HEK293T (cell line): Measurements from ENCODE around the gene ZBTB40.

ENCODE experiments used
- CTCF ChIA-PET: fragments of 350-600 bp; formaldehyde crosslinking; extraction: SDS; loops from one replicate; lab custom pipeline; 2021; ENCODE audit warnings: antibody characterized with exemption, inconsistent platforms; lab: Yijun Ruan, JAX
- POLR2A ChIA-PET: fragments of 350-600 bp; formaldehyde crosslinking; extraction: SDS; loops from one replicate; lab custom pipeline; 2020; ENCODE audit warnings: antibody characterized with exemption, inconsistent platforms; lab: Yijun Ruan, JAX
- DNase-seq: peaks from one replicate; pipeline ENCODE4 v3.0.0; 2012; ENCODE audit warnings: mixed read lengths; ENCODE audit errors: extremely low spot score
- ARNT ChIP-seq: fragments of 450-650 bp; IDR thresholded peaks from 2 replicates; pipeline ENCODE4 v1.6.1; 2017; ENCODE audit warnings: mild to moderate bottlenecking
- BHLHE40 ChIP-seq: fragments of 450-650 bp; IDR thresholded peaks from 2 replicates; pipeline ENCODE4 v1.6.1; 2016; ENCODE audit warnings: mild to moderate bottlenecking, moderate library complexity, borderline replicate concordance
- CTBP1 ChIP-seq: fragments of 450-650 bp; IDR thresholded peaks from 2 replicates; pipeline ENCODE4 v1.6.1; 2016; ENCODE audit warnings: borderline replicate concordance
- ELF4 ChIP-seq: fragments of 450-650 bp; IDR thresholded peaks from 2 replicates; pipeline ENCODE4 v1.6.1; 2017; ENCODE audit warnings: antibody characterized with exemption
- FOXA1 ChIP-seq: fragments of 450-650 bp; IDR thresholded peaks from 2 replicates; pipeline ENCODE4 v1.6.1; 2016; ENCODE audit warnings: mild to moderate bottlenecking
- FOXK2 ChIP-seq: fragments of 450-650 bp; IDR thresholded peaks from 2 replicates; pipeline ENCODE4 v1.6.1; 2016; ENCODE audit warnings: mild to moderate bottlenecking
- FOXM1 ChIP-seq: fragments of 450-650 bp; IDR thresholded peaks from 2 replicates; pipeline ENCODE4 v1.6.1; 2017; ENCODE audit warnings: mild to moderate bottlenecking, borderline replicate concordance
- HDGF ChIP-seq: fragments of 450-650 bp; IDR thresholded peaks from 2 replicates; pipeline ENCODE4 v1.6.1; 2017; ENCODE audit warnings: antibody characterized with exemption, borderline replicate concordance
- L3MBTL2 ChIP-seq: fragments of 450-650 bp; conservative IDR thresholded peaks from 2 replicates; pipeline ENCODE4 v1.6.1; 2016; ENCODE audit warnings: mild to moderate bottlenecking
- LEF1 ChIP-seq: fragments of 450-650 bp; IDR thresholded peaks from 2 replicates; pipeline ENCODE4 v1.6.1; 2017; ENCODE audit warnings: mild to moderate bottlenecking, borderline replicate concordance
- NFRKB ChIP-seq: fragments of 450-650 bp; IDR thresholded peaks from 2 replicates; pipeline ENCODE4 v1.6.1; 2016; ENCODE audit warnings: mild to moderate bottlenecking, moderate library complexity
- SP1 ChIP-seq: fragments of 450-650 bp; IDR thresholded peaks from 2 replicates; pipeline ENCODE4 v1.6.1; 2017
- SUZ12 ChIP-seq: fragments of 450-650 bp; IDR thresholded peaks from 2 replicates; pipeline ENCODE4 v1.6.1; 2016; ENCODE audit warnings: mild to moderate bottlenecking
- TARDBP ChIP-seq: fragments of 450-650 bp; IDR thresholded peaks from 2 replicates; pipeline ENCODE4 v1.6.1; 2016
- ZNF384 ChIP-seq: fragments of 450-650 bp; IDR thresholded peaks from 2 replicates; pipeline ENCODE4 v1.6.1; 2016
- TF ChIP-seq, protein P1 (sequence below): fragments of 450-650 bp; IDR thresholded peaks from 2 replicates; pipeline ENCODE4 v1.6.1; 2016

ZBTB40 gene

DNA sequence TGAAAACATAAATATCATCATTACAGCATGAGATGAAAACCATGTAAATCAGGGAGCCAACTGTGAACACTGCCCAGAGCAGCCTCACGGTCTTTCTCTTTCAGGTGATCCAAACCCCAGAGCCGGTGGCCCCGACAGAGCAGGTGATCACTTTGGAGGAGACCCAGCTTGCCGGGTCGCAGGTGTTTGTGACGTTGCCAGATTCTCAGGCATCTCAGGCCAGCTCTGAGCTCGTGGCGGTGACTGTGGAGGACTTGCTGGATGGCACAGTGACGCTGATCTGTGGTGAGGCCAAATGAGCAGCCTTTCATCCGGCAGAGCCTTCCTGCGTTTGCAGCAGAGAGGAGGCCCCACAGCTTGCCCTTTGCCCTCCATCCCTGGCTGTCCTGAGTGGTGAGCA lies 74.4 kb downstream of the ZBTB40 start:
- no peak for DNase-seq
- ChIA-PET CTCF (no interaction called here), POLR2A (no interaction called here)
- no peak for TF ChIP-seq TARDBP
- TF ChIP-seq ZNF384: no peak
- no peak for TF ChIP-seq LEF1
- TF ChIP-seq SUZ12: no peak
- no peak for TF ChIP-seq ELF4
- TF ChIP-seq ARNT: no peak
- TF ChIP-seq FOXA1: no peak
- no peak for TF ChIP-seq FOXK2
- TF ChIP-seq NFRKB: no peak
- no peak for TF ChIP-seq CTBP1
- no peak for TF ChIP-seq SP1
- no peak for TF ChIP-seq BHLHE40
- TF ChIP-seq, protein P1, sequence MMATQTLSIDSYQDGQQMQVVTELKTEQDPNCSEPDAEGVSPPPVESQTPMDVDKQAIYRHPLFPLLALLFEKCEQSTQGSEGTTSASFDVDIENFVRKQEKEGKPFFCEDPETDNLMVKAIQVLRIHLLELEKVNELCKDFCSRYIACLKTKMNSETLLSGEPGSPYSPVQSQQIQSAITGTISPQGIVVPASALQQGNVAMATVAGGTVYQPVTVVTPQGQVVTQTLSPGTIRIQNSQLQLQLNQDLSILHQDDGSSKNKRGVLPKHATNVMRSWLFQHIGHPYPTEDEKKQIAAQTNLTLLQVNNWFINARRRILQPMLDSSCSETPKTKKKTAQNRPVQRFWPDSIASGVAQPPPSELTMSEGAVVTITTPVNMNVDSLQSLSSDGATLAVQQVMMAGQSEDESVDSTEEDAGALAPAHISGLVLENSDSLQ: no peak
- no peak for TF ChIP-seq L3MBTL2
- TF ChIP-seq HDGF: no peak
- no peak for TF ChIP-seq FOXM1

DNA sequence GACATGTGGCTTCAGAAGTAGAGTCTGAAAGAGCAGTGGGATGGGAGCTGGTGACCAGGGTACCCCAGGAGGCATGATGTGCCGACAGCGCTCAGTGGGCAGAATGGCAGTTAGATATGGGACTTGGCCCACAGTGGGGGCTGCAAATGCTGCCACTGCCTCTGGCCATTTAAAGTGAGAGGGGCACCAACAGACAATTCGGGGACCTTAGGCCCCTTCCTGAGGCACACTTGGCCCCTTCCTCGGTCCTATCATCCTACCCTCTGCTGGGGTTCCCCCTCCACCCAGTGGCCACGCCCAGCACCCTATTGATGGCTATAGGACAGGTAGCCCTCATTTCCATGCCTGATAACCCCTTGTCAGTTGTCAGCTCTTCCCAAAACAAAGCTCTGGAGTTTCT lies 75.0 kb downstream of the ZBTB40 start:
- POLR2A ChIA-PET: no interaction called here
- CTCF ChIA-PET: no interaction called here
- DNase-seq: no peak
- TF ChIP-seq ARNT: no peak
- no peak for TF ChIP-seq TARDBP
- TF ChIP-seq CTBP1: no peak
- TF ChIP-seq, protein P1: no peak
- TF ChIP-seq FOXA1: no peak

DNA sequence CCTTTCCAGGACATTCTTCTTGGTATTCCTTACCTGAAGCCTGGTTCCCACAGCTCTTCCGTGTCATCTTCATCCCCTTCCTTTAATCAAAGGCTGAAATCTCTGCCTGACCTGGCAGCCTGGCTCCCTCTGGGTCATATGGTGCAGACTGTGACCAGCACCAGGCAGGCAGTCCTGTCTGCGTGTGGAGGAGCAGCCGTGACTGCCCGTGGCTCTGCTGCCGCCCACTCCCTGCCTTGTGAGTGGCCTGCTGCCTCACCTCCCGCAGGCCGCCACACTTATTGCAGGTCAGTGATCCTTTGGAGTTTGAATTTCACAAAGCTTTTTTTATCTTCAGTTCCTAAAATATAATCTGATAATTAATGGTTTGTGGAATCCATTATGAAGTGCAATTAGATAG lies 75.5 kb downstream of the ZBTB40 start:
- POLR2A ChIA-PET: no interaction called here
- CTCF ChIA-PET: interaction anchor here (1.3 to 1.7 kb wide), 2 partner anchors 112 to 115 kb away, joined by 4 to 5 read pairs; no protein-coding TSS in a partner anchor
- no peak for DNase-seq
- TF ChIP-seq CTBP1 (no peak), ARNT (no peak), FOXA1 (no peak), ELF4 (no peak), SP1 (no peak), L3MBTL2 (no peak), FOXM1 (no peak), LEF1 (no peak), BHLHE40 (no peak), SUZ12 (no peak), NFRKB (no peak), FOXK2 (no peak)
- TF ChIP-seq, protein P1: no peak

- DNase-seq: no peak
- ChIA-PET CTCF (interaction anchor here (1.3 to 1.7 kb wide), 2 partner anchors 112 to 114 kb away, joined by 4 to 5 read pairs; no protein-coding TSS in a partner anchor), POLR2A (no interaction called here)
- TF ChIP-seq FOXA1: no peak
Observed at GRCh38 chr1:22527555-22528296, 76.1 kb downstream of the ZBTB40 start.

GRCh38 chr1:22528451-22528850 lies 76.8 kb downstream of the ZBTB40 start:
- POLR2A ChIA-PET: no interaction called here

More at GRCh38 chr1:22528451-22528850, 76.8 kb downstream of the ZBTB40 start:
- TF ChIP-seq ZNF384 (no peak), CTBP1 (no peak), TARDBP (no peak), SUZ12 (no peak), L3MBTL2 (no peak), HDGF (no peak), SP1 (no peak), ARNT (no peak), FOXA1 (no peak), BHLHE40 (no peak), FOXM1 (no peak), NFRKB (no peak)
- TF ChIP-seq, protein P1: no peak
- no peak for DNase-seq
- CTCF ChIA-PET: interaction anchor here (1.3 to 1.7 kb wide), 2 partner anchors 111 to 114 kb away, joined by 4 to 5 read pairs; no protein-coding TSS in a partner anchor
